PFSK-1 (cell line): Measurements from ENCODE around the gene BAHCC1.

Experiments used
- POLR2AphosphoS5 ChIP-seq: IDR thresholded peaks from 2 replicates; pipeline ENCODE4 v1.6.1; 2012; ENCODE audit warnings: low read depth, mild to moderate bottlenecking, control low read depth, low read length, moderate library complexity
- SIN3A ChIP-seq: IDR thresholded peaks from 2 replicates; pipeline ENCODE4 v1.6.1; 2012; ENCODE audit warnings: mild to moderate bottlenecking, low read length, moderate library complexity, borderline replicate concordance; ENCODE audit not compliant: insufficient read depth
- TAF1 ChIP-seq: IDR thresholded peaks from 2 replicates; pipeline ENCODE4 v1.6.1; 2012; ENCODE audit warnings: low read length, control low read depth, borderline replicate concordance; ENCODE audit not compliant: insufficient read depth
- TF ChIP-seq, protein P1 (sequence below), 2 experiments: IDR thresholded peaks; 2 replicates each; pipeline versions ENCODE4 v1.6.1 to v1.8.0; 2011 to 2012; ENCODE audit warnings: low read depth in 2 of 2, low read length in 2 of 2, control low read depth in 1 of 2, inconsistent platforms in 1 of 2, mild to moderate bottlenecking in 1 of 2, moderate library complexity in 1 of 2; ENCODE audit not compliant: insufficient read depth in 1 of 2

DNA sequence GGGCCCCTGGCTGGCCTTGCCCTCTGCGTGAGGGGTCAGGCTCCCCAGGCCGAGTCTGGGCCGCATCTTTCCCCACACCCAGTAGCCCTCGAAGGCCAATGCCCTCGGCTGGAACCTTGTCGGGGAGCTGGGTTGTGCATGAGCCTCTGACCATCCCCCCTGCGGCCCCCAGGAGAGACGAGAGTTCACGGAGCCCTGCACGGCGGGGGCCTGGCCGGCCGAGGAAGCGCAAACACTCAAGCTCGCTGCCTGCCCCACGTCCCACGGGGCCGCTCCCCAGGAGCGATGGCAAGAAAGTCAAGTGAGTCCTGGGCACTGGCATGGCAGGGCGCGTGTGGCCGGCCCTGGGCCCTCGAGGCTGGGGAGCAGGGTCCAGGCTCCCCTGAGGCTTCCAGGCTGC lies 57.3 kb downstream of the BAHCC1 start:
- TF ChIP-seq POLR2AphosphoS5: no peak
- TF ChIP-seq, protein P1, sequence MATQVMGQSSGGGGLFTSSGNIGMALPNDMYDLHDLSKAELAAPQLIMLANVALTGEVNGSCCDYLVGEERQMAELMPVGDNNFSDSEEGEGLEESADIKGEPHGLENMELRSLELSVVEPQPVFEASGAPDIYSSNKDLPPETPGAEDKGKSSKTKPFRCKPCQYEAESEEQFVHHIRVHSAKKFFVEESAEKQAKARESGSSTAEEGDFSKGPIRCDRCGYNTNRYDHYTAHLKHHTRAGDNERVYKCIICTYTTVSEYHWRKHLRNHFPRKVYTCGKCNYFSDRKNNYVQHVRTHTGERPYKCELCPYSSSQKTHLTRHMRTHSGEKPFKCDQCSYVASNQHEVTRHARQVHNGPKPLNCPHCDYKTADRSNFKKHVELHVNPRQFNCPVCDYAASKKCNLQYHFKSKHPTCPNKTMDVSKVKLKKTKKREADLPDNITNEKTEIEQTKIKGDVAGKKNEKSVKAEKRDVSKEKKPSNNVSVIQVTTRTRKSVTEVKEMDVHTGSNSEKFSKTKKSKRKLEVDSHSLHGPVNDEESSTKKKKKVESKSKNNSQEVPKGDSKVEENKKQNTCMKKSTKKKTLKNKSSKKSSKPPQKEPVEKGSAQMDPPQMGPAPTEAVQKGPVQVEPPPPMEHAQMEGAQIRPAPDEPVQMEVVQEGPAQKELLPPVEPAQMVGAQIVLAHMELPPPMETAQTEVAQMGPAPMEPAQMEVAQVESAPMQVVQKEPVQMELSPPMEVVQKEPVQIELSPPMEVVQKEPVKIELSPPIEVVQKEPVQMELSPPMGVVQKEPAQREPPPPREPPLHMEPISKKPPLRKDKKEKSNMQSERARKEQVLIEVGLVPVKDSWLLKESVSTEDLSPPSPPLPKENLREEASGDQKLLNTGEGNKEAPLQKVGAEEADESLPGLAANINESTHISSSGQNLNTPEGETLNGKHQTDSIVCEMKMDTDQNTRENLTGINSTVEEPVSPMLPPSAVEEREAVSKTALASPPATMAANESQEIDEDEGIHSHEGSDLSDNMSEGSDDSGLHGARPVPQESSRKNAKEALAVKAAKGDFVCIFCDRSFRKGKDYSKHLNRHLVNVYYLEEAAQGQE (IDR thresholded peaks at IDR 0.05; ENCODE audit: insufficient read depth in 1 of 2, low read depth in 2 of 2, low read length in 2 of 2): no peak
- no peak for TF ChIP-seq TAF1
- no peak for TF ChIP-seq SIN3A
